Measurements from ENCODE around the gene FHIT.

Gene FHIT

GRCh38 chr3:60512506-60512905 is 738.7 kb downstream of the FHIT start:
- TF ChIP-seq CTCF (IDR thresholded peaks at IDR 0.05; ENCODE audit: low read depth, low read length) = no peak
- H3K36me3 ChIP-seq = no peaks in the 10 kb centered on the region
- H3K27me3 ChIP-seq = no peaks in the 10 kb centered on the region
- no peaks in the 10 kb centered on the region for H3K9me3 ChIP-seq
- no peak for DNase-seq
- H3K4me3 ChIP-seq (ENCODE audit: low read depth, low read length) = no peak overlapping the region
- H3K4me1 ChIP-seq = peaks cover 4% of the 10 kb centered on the region

GRCh38 chr3:60509471-60509870 is 741.8 kb downstream of the FHIT start:
- no peak overlapping the region for H3K4me3 ChIP-seq (ENCODE audit: low read depth, low read length)
- peaks cover 4% of the 10 kb centered on the region; the same call in 1 of the 2 replicates for H3K4me1 ChIP-seq
- no peak for TF ChIP-seq CTCF (IDR thresholded peaks at IDR 0.05; ENCODE audit: low read depth, low read length)
- no peaks in the 10 kb centered on the region for H3K27me3 ChIP-seq
- DNase-seq = no peak
- no peaks in the 10 kb centered on the region for H3K36me3 ChIP-seq
- no peaks in the 10 kb centered on the region for H3K9me3 ChIP-seq

GRCh38 chr3:60504827-60505457 is 746.3 kb downstream of the FHIT start:
- H3K36me3 ChIP-seq = no peaks in the 10 kb centered on the region
- TF ChIP-seq CTCF (IDR thresholded peaks at IDR 0.05; ENCODE audit: low read depth, low read length) = no peak
- DNase-seq = no peak
- no peak overlapping the region for H3K4me3 ChIP-seq (ENCODE audit: low read depth, low read length)
- no peaks in the 10 kb centered on the region for H3K9me3 ChIP-seq
- no peaks in the 10 kb centered on the region for H3K27me3 ChIP-seq
- H3K4me1 ChIP-seq = no peaks in the 10 kb centered on the region

- Histone ChIP-seq H3K4me1 (no peaks in the 10 kb centered on the region; the same call in 1 of the 2 replicates), H3K4me3 (ENCODE audit: low read depth, low read length) (no peak overlapping the region), H3K27me3 (no peaks in the 10 kb centered on the region), H3K9me3 (no peaks in the 10 kb centered on the region), H3K36me3 (no peaks in the 10 kb centered on the region)
- no peak for TF ChIP-seq CTCF (IDR thresholded peaks at IDR 0.05; ENCODE audit: low read depth, low read length)
- DNase-seq = no peak
Measured at GRCh38 chr3:60501314-60501713, 749.9 kb downstream of the FHIT start.

GRCh38 chr3:60497902-60498301 is 753.4 kb downstream of the FHIT start:
- H3K4me3 ChIP-seq (ENCODE audit: low read depth, low read length) = no peak overlapping the region
- TF ChIP-seq CTCF (IDR thresholded peaks at IDR 0.05; ENCODE audit: low read depth, low read length) = no peak
- no peaks in the 10 kb centered on the region; the same call in 1 of the 2 replicates for H3K4me1 ChIP-seq
- DNase-seq = peak; percentile 52
- H3K36me3 ChIP-seq = no peaks in the 10 kb centered on the region
- no peaks in the 10 kb centered on the region for H3K27me3 ChIP-seq
- H3K9me3 ChIP-seq = no peaks in the 10 kb centered on the region

GRCh38 chr3:60490992-60491391 is 760.3 kb downstream of the FHIT start:
- H3K27me3 ChIP-seq = no peaks in the 10 kb centered on the region
- DNase-seq = no peak
- H3K4me3 ChIP-seq (ENCODE audit: low read depth, low read length) = no peak overlapping the region
- H3K4me1 ChIP-seq = no peaks in the 10 kb centered on the region
- TF ChIP-seq CTCF (IDR thresholded peaks at IDR 0.05; ENCODE audit: low read depth, low read length) = no peak
- no peaks in the 10 kb centered on the region for H3K36me3 ChIP-seq
- H3K9me3 ChIP-seq = no peaks in the 10 kb centered on the region
